Activated T-cell treated with anti-CD3 and anti-CD28 coated beads for 1 hour (primary cell): ENCODE data around the gene ZIC2.
"Not testable (repeated sequence)": the region's sequence is repeated elsewhere in the genome, so short reads cannot be mapped to it uniquely, and the experiment has no call there.

ENCODE experiments used
- DNase-seq: peaks from one replicate; pipeline ENCODE4 v3.0.0-alpha.2; 2020; ENCODE audit warnings: low read depth

ZIC2 gene

DNA sequence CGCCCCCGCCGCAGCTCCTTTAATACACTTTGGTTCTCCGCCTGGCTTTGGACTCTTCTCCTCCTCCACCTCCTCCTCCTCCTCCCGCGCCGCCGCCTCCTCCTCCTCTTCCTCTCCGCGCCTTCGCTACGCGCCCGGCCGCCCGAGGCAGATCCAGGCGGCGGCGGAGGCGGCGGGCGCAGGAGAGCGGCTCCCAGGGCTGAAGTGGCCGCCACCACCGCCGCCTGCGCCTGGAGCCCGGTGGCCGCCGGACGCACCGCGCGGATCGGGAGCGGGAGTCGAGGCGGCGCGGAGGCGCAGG, at the start of gene ZIC2:
Gene ZIC2 (plus strand): TSS at position 50 of the 301 bp plus-strand sequence. CDS start 281 bp downstream, outside the sequence.
- DNase-seq: no peak

DNA sequence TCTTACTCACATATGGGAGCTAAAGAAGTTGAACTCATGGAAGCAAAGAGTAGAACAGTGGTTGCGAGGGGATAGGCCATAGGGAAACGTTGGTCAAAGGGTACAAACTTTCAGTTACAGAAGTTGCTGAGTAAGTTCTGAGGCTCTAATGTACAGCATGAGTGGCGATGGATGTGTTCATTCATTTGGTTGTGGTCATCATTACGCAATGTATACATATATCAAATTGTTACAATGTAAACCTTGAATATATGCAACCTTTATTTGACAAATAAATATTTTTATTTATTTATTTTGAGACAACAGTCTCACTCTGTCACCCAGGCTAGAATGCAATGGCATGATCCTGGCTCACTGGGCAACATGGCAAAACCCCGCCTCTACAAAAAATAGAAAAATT, 48.7 kb upstream of the ZIC2 start:
- DNase-seq: no peak

DNA sequence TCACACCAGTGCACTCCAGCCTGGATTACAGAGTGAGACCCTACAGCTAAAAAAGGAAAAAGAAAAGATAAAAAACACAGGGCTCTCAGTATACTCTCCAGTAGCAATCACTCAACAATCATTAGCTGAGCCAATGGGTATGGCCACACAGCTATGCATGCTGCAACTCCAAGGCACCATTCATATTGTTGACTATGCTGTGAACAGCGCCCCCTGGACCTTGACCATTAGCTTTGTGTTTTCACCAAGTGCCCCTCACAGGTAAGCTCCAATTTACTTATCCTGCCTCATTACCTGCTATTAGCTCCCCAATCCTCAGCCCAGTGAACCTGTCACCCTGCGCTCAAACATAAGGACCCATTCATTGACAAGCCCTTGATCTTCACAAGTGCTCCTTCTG, 45.8 kb upstream of the ZIC2 start:
- DNase-seq: no peak

DNA sequence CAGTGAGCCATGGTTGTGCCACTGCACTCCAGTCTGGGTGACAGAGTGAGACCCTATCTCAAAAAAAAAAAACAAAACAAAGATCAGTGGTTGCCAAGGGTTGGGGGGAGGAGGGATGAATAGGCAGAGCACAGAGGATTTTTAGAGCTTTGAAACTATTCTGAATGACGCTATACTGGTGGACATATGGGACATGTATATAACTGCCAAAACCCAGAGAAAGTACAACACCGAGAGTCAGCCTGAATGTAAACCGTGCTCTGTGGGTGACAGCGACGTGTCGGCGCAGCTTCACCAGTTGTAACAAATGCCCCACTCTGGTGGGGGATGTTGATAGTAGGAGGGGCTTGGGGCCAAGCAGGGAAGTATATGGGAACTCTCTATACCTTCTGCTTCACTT, 42.9 kb upstream of the ZIC2 start:
- DNase-seq: no peak

DNA sequence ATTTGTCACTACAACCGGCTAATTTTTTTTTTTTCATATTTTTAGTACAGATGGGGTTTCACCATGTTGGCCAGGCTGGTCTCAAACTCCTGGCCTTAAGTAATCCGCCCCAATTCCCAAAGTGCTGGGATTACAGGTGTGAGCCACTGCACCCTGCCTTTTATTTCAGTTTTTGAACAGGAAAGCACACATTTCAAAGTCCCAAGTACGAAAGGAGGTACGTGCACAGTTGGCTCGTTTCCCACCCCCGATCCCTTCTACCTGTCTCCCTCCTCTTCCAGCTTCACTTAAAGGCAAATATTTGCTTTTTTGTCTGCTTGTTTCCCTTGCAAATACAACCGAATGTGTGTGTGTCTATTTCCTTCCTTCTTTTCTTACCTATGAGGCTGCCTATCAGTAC, 40.5 kb upstream of the ZIC2 start:
- DNase-seq: no peak

DNA sequence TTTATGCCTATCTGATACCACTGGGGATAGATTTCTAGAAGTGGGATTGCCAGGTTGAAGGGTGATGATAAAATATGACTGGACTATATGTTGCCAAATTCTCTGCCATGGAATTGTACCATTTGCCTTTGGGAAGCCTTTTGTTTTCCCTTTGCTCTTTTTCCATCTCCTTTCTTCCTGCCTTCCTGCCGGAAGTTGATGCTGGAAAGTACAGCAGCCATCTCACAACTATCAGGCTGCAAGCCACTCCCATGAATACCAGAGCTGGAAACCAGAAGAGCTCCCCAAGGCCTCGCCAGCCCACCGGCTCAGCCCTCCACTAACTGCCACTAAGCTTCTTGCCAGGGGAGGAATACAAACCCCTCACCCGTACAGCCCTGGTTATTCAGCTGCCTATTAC, 39.7 kb upstream of the ZIC2 start:
- DNase-seq: no peak

DNA sequence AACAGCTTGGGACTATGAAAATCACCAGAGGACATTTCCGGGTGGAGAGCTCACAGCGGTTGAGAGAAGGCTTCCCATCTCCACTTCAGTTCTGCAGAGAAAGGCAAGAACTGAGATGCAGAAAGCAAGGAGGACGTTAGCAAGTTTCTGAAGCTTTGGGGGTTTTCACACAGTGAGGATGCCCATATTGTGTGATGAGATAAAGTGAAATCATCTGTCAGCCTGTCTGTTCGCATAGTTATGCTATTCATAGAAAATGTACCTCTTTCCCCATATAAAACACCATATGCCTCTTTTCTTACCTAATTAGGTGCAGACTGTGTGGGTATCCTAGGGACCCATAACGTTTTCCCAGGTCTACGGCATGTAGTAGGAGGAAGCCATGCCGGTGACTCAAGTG, 37.5 kb upstream of the ZIC2 start:
- no peak for DNase-seq

DNA sequence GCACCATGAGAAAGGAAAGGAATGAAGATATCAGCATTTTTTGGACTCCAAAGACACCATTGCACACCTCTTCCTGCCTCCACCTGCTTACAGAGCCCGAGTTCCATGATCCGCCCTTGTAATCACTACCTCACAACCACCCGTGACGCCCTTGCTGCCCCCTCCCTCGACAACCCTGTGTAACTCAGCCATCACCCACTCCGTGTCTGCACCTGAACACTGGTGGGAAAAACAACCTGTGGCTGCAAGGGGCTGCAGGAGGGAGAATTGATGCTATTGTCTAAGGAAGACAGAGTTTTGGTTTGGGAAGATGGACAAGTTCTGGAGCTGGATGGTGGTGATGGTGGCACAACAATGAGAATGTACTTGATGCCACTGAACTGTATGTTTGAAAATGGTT, 37.0 kb upstream of the ZIC2 start:
- no peak for DNase-seq

DNA sequence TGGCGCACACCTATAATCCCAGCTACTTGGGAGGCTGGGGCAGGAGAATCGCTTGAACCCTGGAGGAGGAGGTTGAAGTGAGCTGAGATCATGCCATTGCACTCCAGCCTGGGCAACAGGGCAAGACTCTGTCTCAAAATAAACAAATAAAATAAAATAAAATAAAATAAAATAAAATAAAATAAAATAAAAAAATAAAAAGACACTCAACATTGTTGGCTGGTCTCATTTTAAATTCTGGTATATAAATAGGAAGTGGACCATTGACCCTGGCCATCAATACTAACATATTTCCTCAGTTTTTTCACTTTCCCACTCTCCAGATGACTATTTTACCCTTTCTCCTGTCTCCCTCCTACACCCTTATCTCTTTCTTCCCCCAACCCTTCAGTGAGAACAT, 36.1 kb upstream of the ZIC2 start:
- DNase-seq: not testable (repeated sequence)

DNA sequence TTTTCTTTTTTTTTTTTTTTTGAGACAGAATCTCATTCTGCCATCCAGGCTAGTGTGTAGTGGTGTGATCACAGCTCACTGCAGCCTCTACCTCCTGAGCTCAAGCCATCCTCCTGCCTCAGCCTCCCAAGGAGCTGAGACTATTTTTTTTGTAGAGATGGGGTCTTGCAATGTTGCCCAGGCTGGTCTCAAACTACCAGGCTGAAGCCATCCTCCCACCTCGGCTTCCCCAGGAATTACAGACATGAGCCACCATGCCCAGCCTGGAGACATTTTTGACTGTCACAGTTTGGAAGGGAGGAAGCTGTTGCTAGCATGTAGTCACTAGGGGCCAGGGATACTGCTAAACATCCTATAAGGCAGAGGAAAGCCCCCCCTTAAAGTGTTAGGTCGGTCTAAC, 33.9 kb upstream of the ZIC2 start:
- DNase-seq: no peak

DNA sequence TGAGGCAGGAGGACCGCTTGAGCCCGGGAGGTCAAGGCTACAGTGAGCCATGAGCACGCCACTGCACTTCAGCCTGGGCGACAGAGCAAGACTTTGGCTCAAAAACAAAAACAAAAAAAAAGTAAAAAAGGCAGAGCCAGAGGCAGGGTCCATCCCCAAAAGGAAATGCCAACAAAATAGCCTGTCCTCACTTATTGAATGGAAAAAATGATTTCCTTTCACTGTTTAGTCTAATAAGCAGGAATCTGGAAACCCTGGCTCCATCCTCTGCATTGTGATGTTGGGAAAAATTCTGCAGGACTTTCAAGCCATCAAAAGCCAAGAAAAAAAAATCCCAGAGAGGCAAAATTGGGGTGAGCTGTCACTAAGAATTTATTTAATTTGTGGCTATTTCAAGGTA, 33.2 kb upstream of the ZIC2 start:
- DNase-seq: no peak

DNA sequence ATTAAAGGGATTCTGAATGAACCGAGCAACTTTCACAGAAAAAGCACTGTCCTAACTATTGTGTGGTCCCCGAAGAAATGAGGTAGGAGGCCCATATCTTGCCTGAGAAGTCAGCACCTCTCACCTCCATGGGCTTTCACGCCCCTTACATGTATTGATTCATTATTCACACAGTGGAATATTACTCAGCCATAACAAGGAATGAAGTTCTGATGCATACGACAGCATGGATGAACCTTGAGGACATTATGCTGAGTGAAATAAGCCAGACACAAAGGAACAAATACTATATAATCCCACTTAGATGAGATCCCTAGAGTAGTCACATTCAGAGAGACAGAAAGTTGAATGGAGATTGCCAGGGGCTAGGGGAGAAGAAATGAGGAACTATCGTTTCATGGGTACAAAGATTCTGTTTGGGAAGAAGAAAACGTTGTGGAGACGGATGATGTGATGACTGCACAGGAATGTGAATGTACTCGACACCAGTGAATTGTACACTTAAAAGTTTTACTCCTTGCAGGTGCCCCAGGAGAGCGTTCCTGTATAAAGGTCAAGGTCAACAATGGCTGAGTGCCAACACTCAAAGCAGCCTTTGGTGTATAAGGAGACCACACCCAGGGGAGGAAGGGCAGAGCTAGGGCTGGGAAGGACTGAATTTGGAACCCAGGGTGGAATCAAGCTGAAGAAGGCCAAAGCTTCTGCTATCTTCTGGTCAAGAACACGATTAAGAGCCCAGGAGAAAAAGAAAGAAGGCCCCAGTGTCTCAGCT, 32.5 kb upstream of the ZIC2 start:
- no peak for DNase-seq

DNA sequence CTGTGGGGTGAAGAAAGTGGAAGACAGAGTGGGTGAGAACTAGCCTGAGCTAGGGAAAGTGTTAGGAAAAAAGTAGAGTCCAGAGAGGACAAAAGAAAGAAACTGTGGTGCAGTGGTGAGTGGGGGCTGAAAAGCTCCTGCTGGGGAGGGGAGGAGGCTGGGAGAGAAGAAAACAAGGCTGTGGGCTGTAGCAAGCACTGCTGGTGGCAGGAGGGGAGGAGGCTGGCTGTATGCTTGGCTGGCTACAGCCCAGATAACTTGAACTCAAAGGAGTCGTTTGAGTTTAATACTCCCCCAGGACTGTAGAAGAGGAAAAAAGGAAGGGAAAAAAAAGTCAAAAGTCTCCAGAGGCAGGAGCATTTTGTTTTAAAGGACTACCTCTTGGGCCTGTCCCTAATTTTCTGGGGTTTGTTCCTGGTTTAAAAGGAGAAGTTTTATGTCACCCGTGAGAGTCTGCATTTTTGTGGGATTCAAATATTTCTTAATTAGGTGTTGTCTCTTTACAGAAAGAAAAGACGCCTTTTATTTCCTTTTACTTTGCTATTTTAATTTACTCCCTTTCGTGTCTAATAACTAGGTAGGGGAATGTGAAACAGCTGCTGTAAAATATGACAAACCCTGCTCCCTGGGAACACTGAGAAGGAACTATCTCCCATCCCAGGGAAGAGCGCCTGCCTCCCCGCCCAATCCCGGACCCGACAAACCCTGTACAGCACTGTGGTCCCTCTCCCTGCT, 31.7 kb upstream of the ZIC2 start:
- DNase-seq: no peak

DNA sequence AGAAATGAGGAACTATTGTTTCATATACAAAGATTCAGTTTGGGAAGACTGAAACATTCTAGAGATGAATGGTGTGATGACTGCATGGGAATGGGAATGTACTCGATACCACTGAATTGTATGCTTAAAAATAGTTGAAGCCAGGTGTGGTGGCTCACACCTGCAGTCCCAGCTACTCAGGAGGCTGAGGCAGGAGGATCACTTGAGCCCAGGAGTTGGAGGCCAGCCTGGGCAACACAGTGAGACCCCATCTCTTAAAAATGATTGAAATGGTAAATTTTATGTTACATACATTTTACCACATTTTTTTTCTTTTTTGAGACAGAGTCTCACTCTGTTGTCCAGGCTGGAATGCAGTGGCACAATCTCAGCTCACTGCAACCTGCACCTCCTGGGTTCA, 29.9 kb upstream of the ZIC2 start:
- DNase-seq: not testable (repeated sequence)

DNA sequence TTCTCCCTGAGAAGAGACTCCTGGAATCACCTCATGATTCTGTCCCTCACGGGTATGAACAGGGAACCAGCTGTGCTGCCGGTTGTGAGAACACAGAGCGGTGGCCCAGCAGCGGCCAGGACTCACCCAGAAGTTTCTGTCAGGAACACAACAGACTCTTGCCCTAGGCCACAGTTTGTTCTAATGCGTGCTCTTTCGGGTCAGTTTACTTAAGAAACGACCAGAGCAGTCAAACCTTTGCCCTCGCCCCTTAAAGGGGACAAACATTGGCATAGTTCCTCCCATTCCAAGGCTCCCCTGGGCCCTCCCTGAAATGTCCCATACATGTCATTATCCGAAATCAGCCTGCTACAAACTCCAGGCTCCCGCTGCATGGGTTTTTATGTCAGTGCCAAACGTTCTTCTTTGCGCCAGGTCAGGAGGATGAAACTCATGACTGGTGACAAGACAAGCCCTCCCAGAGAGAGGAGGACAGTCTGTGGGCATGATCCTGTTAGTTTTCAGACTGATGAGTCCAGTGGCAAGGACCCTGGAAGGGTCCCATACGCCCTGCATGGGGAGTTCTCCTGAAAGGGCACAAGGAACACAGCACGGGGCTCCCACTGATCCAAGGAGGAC, 28.3 kb upstream of the ZIC2 start:
- no peak for DNase-seq

DNA sequence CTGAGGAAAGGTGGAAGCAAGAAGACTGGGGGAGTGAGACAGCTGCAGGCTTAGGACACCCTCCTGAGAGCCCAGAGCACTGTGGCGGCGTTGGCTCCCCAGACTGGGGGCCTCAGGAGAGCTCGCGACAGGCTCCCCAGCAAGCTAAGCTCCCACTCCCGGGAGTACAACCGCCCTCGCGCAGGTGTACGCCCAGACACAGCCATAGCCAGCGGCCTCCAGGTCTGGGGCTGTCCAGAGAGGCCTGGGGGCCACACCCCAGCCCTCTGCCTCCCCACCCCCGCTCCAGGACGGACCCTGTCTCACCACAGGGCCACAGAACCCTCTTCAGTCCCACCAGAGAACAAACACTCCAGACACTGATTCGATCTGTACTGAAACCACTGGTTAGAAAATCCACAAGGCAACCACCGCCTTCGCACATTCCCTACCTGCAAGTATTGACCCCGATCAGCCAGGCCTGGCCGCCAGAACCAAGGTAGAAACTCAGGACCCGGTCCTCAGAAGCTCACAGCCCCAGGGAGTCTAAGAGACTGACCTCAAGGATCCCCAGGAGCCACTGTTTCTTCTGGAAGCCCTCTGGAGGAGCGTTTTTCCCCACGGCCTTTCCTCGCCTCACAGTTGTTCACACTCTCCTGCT, 26.4 kb upstream of the ZIC2 start:
- no peak for DNase-seq

DNA sequence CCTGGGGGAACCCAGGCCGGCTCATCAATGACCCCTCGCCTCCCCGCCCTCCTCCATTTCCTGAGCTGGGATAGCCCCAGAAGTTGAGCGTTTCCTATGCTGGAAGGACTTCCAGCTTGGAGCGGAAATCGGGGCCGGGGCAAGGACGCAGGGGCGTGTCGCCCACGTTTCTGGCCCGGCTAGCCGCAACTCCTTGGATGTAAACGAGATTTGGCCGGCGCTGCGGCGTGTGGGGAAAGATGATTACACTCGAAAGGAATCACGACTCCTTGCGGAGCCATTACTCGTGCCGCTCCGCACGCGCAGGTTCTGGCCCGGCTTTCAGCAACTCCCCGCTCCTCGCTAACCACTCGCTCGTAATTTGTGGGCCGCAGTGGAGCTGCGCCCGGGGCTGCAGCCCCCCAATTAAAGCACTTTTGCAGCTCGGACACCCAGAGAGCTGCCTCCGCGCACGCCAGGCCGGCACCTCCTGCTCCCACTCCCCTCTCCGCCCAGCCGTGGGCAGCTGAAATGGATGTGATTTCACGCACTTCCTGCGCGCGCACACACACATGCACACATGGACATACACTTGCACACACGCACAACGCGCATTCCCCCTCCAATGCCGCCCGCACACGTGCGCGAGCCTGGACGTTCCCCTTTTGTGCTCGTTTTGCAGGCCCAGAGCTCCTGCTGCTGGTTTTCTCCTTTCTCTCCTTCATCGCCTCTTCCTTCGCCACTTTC, 25.7 kb upstream of the ZIC2 start:
- DNase-seq: no peak

DNA sequence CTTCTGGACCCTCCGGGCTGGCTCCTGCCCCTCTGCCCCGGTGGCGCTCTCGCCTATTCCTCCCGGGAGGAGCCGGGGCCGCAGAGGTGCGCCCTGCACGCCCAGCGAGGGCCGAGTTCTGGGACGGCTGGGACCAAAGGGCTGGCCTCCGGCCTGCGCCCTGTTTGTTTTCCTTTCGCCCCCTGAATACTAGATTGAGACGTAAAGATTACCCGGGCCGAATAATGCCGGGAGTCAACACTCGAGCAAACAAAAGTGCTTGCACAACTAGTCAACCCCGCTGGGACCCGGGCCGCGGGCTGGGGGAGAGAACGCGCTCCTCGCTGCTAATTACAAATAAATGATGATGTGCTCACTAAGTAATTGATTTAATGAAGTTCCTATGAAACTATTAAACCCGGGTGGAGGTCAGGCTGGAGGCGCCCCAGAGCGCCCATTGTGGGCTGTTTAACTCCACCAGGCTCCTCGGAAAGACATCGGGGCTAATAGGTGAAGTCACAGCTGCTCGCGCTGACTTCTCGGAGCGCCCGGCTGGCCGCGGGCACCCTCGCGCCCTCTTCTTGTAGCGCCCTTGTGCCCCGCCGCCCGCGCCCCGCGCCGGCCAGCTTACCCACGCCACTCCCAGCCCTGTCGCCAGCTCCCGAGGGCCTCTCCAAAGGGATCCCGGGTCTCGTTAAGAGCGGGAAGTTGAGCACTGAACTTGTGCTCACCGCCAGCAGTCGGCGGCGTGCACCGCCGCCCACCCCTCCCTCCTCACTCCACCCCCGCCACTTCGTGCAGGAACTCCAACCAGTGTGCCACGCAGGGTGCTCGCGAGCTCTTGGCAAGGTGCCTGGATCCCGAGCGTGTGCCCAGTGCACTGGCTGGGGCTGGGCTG, 24.9 kb upstream of the ZIC2 start:
- DNase-seq: no peak

DNA sequence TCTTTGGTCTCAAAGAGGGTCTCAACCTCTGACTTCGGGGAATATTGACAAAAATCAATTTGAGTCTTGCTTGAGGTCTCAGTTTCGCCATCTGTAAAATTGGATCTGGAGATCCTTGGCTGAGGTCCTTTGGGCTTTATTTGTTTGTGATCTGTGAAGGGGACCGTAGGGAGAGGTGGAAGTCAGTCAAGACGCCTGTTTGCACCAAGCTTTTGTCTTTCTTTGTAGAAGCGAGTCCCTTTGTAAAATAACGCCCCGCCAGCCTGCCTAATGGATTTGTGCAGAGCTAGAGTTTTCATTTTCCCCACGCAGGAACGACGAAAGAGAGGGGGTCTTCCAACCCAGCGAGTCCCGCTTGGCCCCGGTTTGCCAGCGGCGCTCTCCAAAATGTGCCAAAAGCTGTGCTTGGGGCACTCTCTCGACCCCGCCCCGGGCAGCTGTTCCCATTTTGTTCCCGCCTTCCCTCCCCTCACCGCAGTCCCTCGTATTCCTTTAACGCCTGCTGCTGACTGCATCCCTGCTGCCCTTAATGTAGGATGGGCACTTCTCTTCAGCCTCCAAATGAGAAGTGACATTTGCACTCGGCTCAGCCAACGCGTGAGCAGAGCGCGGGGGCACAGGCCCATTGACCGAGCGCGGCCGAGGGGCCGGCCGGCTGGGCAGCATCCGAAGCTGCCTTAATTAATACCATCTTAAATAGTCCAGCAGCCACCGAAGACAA, 23.0 kb upstream of the ZIC2 start:
- DNase-seq: no peak

DNA sequence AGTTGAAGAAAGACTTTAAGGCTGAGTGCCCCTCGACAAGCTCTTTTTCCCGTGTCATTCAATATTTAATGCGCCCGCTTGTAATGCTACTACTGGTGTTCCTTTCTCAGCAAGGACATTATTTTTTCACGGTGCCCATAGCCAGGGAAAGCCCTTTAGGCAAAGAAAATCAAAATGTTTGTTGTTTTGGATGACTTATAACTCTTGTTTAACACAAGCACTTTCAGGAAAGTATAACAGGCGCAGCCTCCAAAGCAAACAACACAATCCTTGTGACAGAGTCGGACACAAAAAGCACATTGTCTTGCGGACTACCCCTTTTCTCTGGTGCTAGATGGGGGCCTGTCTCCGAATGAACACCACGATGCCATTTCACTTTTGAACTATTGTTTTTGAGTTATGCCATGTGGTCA, 22.5 kb upstream of the ZIC2 start:
- DNase-seq: no peak
